K562 (cell line): ENCODE data around the gene EDARADD. TPM values are rescaled to one million over a fixed set of nuclear protein-coding genes. Genes with fewer than 3 reads are reported as not detected.

Source experiments
- CBX8 ChIP-seq: fragments of 200-600 bp; sonication (generic); IDR thresholded peaks from 2 replicates; pipeline ENCODE4 v1.6.1; 2012; ENCODE audit warnings: borderline replicate concordance, mixed run types, low read depth, mild to moderate bottlenecking, moderate library complexity, mixed read lengths, low read length, control low read depth, inconsistent platforms; ENCODE audit not compliant: poor library complexity, severe bottlenecking; ENCODE audit errors: extremely low read depth
- CC2D1A ChIP-seq: fragments of 450-650 bp; IDR thresholded peaks from 2 replicates; pipeline ENCODE4 v1.6.1; 2017; ENCODE audit warnings: mild to moderate bottlenecking
- CHCHD3 ChIP-seq: fragments of 250-450 bp; sonication (Bioruptor Pico); IDR thresholded peaks from 2 replicates; pipeline ENCODE4 v2.1.2; 2022; ENCODE audit warnings: mild to moderate bottlenecking
- CREM ChIP-seq: IDR thresholded peaks from 2 replicates; pipeline ENCODE4 v1.6.1; 2014; ENCODE audit warnings: antibody characterized with exemption, low read depth
- DIDO1 ChIP-seq: fragments of 450-650 bp; IDR thresholded peaks from 2 replicates; pipeline ENCODE4 v1.6.1; 2016; ENCODE audit warnings: low read depth, missing biosample characterization, missing genetic modification characterization
- DNMT1 ChIP-seq: fragments of 450-650 bp; IDR thresholded peaks from 2 replicates; pipeline ENCODE4 v1.6.1; 2016; ENCODE audit warnings: antibody characterized with exemption, mild to moderate bottlenecking
- GABPA ChIP-seq: fragments of 200-800 bp; sonication (Bioruptor generic); conservative IDR thresholded peaks from 2 replicates; pipeline ENCODE4 v1.6.1; 2016; ENCODE audit warnings: low read depth, missing genetic modification characterization, missing compliant biosample characterization
- GATA2 ChIP-seq: sonication (generic); formaldehyde crosslinking; IDR thresholded peaks from 2 replicates; pipeline ENCODE4 v1.4.0; 2020; ENCODE audit warnings: mild to moderate bottlenecking, missing genetic modification reagents
- HDAC1 ChIP-seq, 2 experiments: fragments of 450-650 bp; IDR thresholded peaks; 2 replicates each; pipeline ENCODE4 v1.6.1; 2016 to 2017; ENCODE audit warnings: inconsistent platforms in 1 of 2, mild to moderate bottlenecking in 1 of 2, moderate library complexity in 1 of 2
- HES1 ChIP-seq: fragments of 450-650 bp; IDR thresholded peaks from 2 replicates; pipeline ENCODE4 v1.6.1; 2016; ENCODE audit warnings: low read depth, mild to moderate bottlenecking, moderate library complexity
- HNRNPUL1 ChIP-seq: fragments of 200-400 bp; formaldehyde crosslinking; IDR thresholded peaks from 2 replicates; pipeline ENCODE4 v1.6.1; 2017; ENCODE audit warnings: low read length
- MTA3 ChIP-seq: fragments of 450-650 bp; formaldehyde crosslinking; IDR thresholded peaks from 2 replicates; pipeline ENCODE4 v1.6.1; 2017; ENCODE audit warnings: mild to moderate bottlenecking, borderline replicate concordance
- PHB2 ChIP-seq: fragments of 450-650 bp; IDR thresholded peaks from 2 replicates; pipeline ENCODE4 v1.6.1; 2017; ENCODE audit warnings: low read depth
- PHTF2 ChIP-seq: fragments of 250-450 bp; sonication (Bioruptor Pico); IDR thresholded peaks from 2 replicates; pipeline ENCODE4 v1.5.0; 2021; ENCODE audit warnings: mild to moderate bottlenecking
- RBM34 ChIP-seq: fragments of 200-400 bp; formaldehyde crosslinking; IDR thresholded peaks from 2 replicates; pipeline ENCODE4 v1.6.1; 2018; ENCODE audit warnings: low read length, borderline replicate concordance; ENCODE audit not compliant: insufficient read depth
- TAF15 ChIP-seq: fragments of 200-400 bp; formaldehyde crosslinking; IDR thresholded peaks from 2 replicates; pipeline ENCODE4 v1.6.1; 2017; ENCODE audit warnings: mild to moderate bottlenecking, low read depth, low read length, moderate library complexity
- TSC22D4 ChIP-seq: fragments of 450-650 bp; IDR thresholded peaks from 2 replicates; pipeline ENCODE4 v1.6.1; 2016; ENCODE audit warnings: missing genetic modification characterization, missing biosample characterization, control low read depth
- U2AF2 ChIP-seq: fragments of 200-400 bp; formaldehyde crosslinking; optimal IDR thresholded peaks from 2 replicates; pipeline ENCODE3; 2017; ENCODE audit warnings: low read depth, mild to moderate bottlenecking, low read length
- UBTF ChIP-seq, 2 experiments: IDR thresholded peaks; 2 replicates each; pipeline ENCODE4 v1.6.1; 2012; ENCODE audit warnings: improper control_type of control experiment in 2 of 2, low read depth in 2 of 2, low read length in 2 of 2, borderline replicate concordance in 1 of 2
- ZBTB33 ChIP-seq: sonication (generic); formaldehyde crosslinking; IDR thresholded peaks from 2 replicates; pipeline ENCODE4 v1.8.1; 2023; ENCODE audit warnings: mild to moderate bottlenecking, missing genetic modification reagents
- ZNF280B ChIP-seq: fragments of 250-450 bp; sonication (Bioruptor Pico); IDR thresholded peaks from 2 replicates; pipeline ENCODE4 v1.5.1; 2021; ENCODE audit warnings: mild to moderate bottlenecking
- ZNF668 ChIP-seq: fragments of 250-450 bp; sonication (Bioruptor Pico); IDR thresholded peaks from 2 replicates; pipeline ENCODE4 v1.8.0; 2022; ENCODE audit warnings: mild to moderate bottlenecking, inconsistent platforms
- polyA plus RNA-seq, 8 experiments: library from polyadenylated mRNA; depleted of rRNA in 4 of 8; stranded (reverse) in 5 of 8; unstranded in 3 of 8; fragments of >200 nt; fragmentation: Nextera tagmentation in 2 of 8; fragmentation: Illumina TruSeq in 1 of 8; extraction: Ambion mirVana in 2 of 8; extraction: Trizol in 1 of 8; gene quantifications; 2 replicates each; pipeline versions ENCODE4 v1.2.1 to v1.2.3, GENCODE V29; 2011 to 2014; ENCODE audit warnings: inconsistent platforms in 1 of 8, missing spikeins in 1 of 8
- total RNA-seq, 7 experiments: library from RNA; depleted of rRNA in 6 of 7; stranded (reverse); fragments of >200 nt in 6 of 7; fragmentation: Illumina TruSeq in 2 of 7; extraction: Trizol in 2 of 7; gene quantifications; 2 replicates each; pipeline versions ENCODE4 v1.2.1 to v1.2.3, GENCODE V29; 2011 to 2021; ENCODE audit warnings: low replicate concordance in 1 of 7

EDARADD gene
- total and polyA plus RNA-seq, 9 of the 15 experiments (the other 6 are each of a cell fraction or from before 2014, with no cell fraction given), result 0.46 to 32.4 (median 20.6) TPM

GRCh38 chr1:236393681-236394481 lies at the start of gene EDARADD (continued):
- TF ChIP-seq U2AF2, result no peak
- TF ChIP-seq ZBTB33 (CRISPR knock-in tag), result no peak
- TF ChIP-seq UBTF (IDR thresholded peaks at IDR 0.05; ENCODE audit: borderline replicate concordance in 1 of 2, low read depth in 2 of 2, low read length in 2 of 2), result no peak
- no peak for TF ChIP-seq CBX8
- TF ChIP-seq DIDO1 (tag), result no peak
- TF ChIP-seq DNMT1, result no peak
- TF ChIP-seq HNRNPUL1, result no peak
- TF ChIP-seq PHTF2 (CRISPR knock-in tag), result no peak
- TF ChIP-seq TAF15, result no peak
- TF ChIP-seq TSC22D4 (tag), result no peak
- no peak for TF ChIP-seq HDAC1 (IDR thresholded peaks at IDR 0.05)
- TF ChIP-seq CHCHD3 (CRISPR knock-in tag), result no peak
- TF ChIP-seq ZNF668, result no peak
- no peak for TF ChIP-seq GATA2 (CRISPR knock-in tag)
- TF ChIP-seq CC2D1A, result no peak
- TF ChIP-seq RBM34, result no peak
- no peak for TF ChIP-seq PHB2
- no peak for TF ChIP-seq ZNF280B (CRISPR knock-in tag)
- peak; percentile 46; the same call in 1 of the 2 replicates for TF ChIP-seq CREM
- no peak for TF ChIP-seq HES1
- TF ChIP-seq GABPA (tag), result no peak
- TF ChIP-seq MTA3, result no peak
